Esophagus (tissue), 2 donors: ENCODE measurements around the gene RAD23A. TPM values are rescaled to one million over a fixed set of nuclear protein-coding genes. Genes with fewer than 3 reads are reported as not detected.

Source experiments
- H3K27ac ChIP-seq, 2 donors: one replicate each; pipeline ENCODE4 v1.5.1; 2013; ENCODE audit warnings: low read depth in 2 of 2, mild to moderate bottlenecking in 2 of 2, inconsistent platforms in 1 of 2, low read length in 1 of 2, moderate library complexity in 1 of 2
- H3K27me3 ChIP-seq, 2 donors: one replicate each; pipeline ENCODE4 v1.6.1; 2013; ENCODE audit warnings: low read length in 2 of 2, control low read depth in 1 of 2, mild to moderate bottlenecking in 1 of 2; ENCODE audit not compliant: insufficient read depth in 2 of 2, control insufficient read depth in 1 of 2
- H3K36me3 ChIP-seq, 2 donors: one replicate each; pipeline ENCODE4 v1.6.1; 2013; ENCODE audit warnings: low read length in 1 of 2; ENCODE audit not compliant: control insufficient read depth in 2 of 2, insufficient read depth in 2 of 2
- H3K4me1 ChIP-seq, 2 donors: one replicate each; pipeline ENCODE4 v1.6.1; 2013; ENCODE audit warnings: low read length in 1 of 2; ENCODE audit not compliant: control insufficient read depth in 2 of 2, insufficient read depth in 2 of 2
- H3K4me3 ChIP-seq, 2 donors: one replicate each; pipeline ENCODE4 v1.5.1; 2013; ENCODE audit warnings: low read length in 2 of 2, mild to moderate bottlenecking in 2 of 2, low read depth in 1 of 2, moderate library complexity in 1 of 2
- H3K9me3 ChIP-seq, 2 donors: one replicate each; pipeline ENCODE4 v1.6.1; 2013; ENCODE audit warnings: mild to moderate bottlenecking in 2 of 2, low read depth in 1 of 2, low read length in 1 of 2, moderate library complexity in 1 of 2; ENCODE audit not compliant: control insufficient read depth in 2 of 2, insufficient read depth in 1 of 2
- WGBS, 2 donors: extraction: QIAGEN DNeasy Blood & Tissue Kit; methylation state at CpG; one replicate each; pipeline ENCODE4 v1.1.7; 2013; 5-methylcytosine and 5-hydroxymethylcytosine counted together
- polyA plus RNA-seq, 2 donors: library from polyadenylated mRNA; stranded (reverse); fragments of 200-250 nt; gene quantifications; one replicate each; pipeline ENCODE4 v1.2.3, GENCODE V29; 2013
- donor health status: healthy with polysubstance abuse.
- donor health status: Bipolar disorder and iron deficiency.

RAD23A gene
- polyA plus RNA-seq, 2 donors, result 73.9 to 81.0 TPM

DNA sequence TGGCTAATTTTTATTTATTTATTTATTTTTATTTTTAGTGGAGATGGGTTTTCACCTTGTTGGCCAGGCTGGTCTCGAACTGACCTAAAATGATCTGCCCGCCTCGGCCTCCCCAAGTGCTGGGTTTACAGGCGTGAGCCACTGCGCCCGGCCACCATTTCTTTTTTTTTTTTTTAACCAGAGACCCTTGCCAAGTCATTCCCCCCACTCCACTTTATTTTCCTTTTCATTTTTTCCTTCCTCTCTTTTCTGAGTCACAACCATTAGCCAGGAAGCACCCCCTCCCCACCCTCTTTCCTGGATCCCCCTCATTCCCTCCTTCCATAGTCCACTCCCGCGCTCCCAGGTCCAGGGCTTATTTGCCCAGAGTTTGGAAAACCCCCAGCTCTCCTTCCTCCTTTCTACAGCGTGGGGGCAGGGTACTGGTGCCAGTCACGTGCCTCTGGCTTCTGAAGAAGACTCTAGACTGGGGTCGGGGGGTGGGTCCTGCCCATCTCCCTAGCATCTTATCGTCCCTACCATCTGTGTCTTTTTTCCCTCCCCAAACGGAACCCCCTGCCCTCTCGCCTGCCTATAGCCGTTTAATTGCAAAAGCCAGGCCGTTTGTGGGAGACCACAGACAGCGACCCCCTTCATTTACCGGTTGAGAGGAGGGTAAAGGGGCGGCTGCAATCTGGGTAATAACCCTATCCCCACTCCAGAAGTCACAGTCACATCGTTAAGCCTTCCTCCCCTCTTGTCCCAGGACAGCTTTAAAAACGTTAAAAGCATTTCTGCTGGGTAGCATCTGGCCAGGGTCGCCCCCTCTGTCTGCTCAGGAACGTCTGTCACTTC lies 8.4 kb upstream of the RAD23A start:
- peaks cover 7 to 22% of the 10 kb centered on the region in 2 donors for H3K4me1 ChIP-seq
- H3K36me3 ChIP-seq, result peaks cover 2 to 17% of the 10 kb centered on the region in 2 donors
- H3K4me3 ChIP-seq, result peak overlapping the region; percentile 40 to 46
- WGBS, 2 donors, result 27 to 28% methylated on average over 23 of the region's 23 CpGs
- H3K27ac ChIP-seq, result peak overlapping the region; percentile 41 to 56
- H3K27me3 ChIP-seq, result no peaks in the 10 kb centered on the region
- no peaks in the 10 kb centered on the region for H3K9me3 ChIP-seq

DNA sequence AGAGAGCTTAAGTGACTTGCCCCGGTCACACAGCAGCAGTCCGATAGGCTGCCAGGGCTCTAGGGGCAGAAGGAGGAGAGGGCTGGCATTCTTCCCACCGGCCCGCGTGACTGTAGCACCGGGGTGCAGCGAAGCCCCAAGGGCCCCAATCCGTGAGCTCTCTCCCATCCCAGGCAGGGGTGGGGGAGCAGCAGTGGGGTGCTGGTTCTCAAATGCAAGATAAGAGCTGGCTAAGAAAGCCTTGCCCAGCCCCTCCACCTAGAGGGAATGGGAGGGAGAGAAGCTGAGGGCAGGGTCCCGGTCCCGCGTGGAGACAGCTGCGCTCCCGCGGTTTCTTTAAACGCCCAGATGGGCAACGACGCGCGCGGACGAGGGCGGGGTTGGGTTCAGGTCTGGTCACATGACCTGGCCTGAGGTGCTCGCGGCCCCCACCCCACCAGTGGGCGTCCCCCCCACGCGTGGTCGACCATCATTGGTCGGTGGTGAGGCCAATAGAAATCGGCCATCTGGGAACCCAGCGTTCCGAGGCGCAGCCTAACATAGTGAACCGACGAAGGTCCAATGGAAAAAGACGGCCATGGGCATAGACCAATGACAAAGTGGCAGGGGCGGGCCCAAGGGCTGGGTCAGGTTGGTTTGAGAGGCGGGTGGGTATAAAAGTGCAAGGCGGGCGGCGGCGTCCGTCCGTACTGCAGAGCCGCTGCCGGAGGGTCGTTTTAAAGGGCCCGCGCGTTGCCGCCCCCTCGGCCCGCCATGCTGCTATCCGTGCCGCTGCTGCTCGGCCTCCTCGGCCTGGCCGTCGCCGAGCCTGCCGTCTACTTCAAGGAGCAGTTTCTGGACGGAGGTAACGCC lies 7.5 kb upstream of the RAD23A start, which contains the start of gene CALR:
CALR (plus strand) TSS at position 683 of the 852 bp plus-strand sequence; CDS start at position 754, 71 bp downstream.
- peaks cover 3 to 16% of the 10 kb centered on the region in 2 donors for H3K4me1 ChIP-seq
- 0% methylated on average over 54 to 63 of the region's 63 CpGs for WGBS, 2 donors

DNA sequence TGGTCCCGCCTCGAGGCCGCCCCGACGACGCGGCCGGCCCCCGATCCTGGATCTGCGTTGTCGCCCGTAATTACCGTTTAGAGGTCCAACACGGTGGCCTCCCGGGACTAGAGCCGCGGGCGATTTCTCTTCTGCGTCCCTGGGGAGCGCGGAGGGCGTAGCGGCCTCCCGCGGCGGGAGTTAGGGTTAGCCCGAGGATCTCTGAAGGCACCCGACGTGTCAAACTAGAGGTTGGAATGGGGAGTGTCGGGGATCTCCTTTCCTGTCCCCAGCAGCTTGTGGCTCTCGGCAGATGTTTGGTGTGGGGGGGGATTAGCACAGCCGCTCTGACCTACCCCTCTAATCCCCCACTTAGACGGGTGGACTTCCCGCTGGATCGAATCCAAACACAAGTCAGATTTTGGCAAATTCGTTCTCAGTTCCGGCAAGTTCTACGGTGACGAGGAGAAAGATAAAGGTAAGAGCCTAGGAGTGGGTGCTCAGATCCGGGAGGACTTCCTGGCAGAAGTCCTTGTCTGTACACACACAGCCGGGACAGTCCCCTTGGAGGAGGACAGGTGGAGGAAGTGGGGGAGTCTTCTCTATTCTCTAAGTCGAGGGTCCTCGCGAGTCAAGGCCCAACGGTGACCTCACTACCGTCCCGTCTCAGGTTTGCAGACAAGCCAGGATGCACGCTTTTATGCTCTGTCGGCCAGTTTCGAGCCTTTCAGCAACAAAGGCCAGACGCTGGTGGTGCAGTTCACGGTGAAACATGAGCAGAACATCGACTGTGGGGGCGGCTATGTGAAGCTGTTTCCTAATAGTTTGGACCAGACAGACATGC lies 6.7 kb upstream of the RAD23A start:
- Histone ChIP-seq H3K4me1 (peaks cover 3 to 13% of the 10 kb centered on the region in 2 donors), H3K9me3 (no peaks in the 10 kb centered on the region), H3K27me3 (no peaks in the 10 kb centered on the region), H3K36me3 (peaks cover 10 to 27% of the 10 kb centered on the region in 2 donors), H3K4me3 (peak overlapping the region; percentile 88 to 99), H3K27ac (peak overlapping the region; percentile 90 to 97)
- WGBS, 2 donors, result 0% methylated on average over 54 of the region's 54 CpGs

More for the DNA sequence above, 7.5 kb upstream of the RAD23A start, which contains the start of gene CALR:
- Histone ChIP-seq H3K4me3 (peak within 1 kb of the TSS; percentile 88 to 99), H3K36me3 (peaks cover 3 to 20% of the 10 kb centered on the region in 2 donors), H3K9me3 (no peaks in the 10 kb centered on the region), H3K27ac (peak within 1 kb of the TSS; percentile 90 to 97), H3K27me3 (no peaks in the 10 kb centered on the region)

DNA sequence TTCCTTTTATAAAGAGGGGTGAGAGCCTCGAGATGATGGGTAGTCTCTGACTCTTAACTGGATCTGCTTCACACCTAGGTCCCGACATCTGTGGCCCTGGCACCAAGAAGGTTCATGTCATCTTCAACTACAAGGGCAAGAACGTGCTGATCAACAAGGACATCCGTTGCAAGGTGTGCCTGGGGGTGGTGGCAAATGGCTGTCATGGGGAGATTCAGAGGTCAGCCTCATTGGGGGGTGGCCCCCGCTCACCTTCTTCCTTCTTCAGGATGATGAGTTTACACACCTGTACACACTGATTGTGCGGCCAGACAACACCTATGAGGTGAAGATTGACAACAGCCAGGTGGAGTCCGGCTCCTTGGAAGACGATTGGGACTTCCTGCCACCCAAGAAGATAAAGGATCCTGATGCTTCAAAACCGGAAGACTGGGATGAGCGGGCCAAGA lies 5.7 kb upstream of the RAD23A start:
- Histone ChIP-seq H3K4me3 (peak overlapping the region; percentile 19 to 88), H3K27me3 (no peaks in the 10 kb centered on the region), H3K36me3 (peaks cover 10 to 30% of the 10 kb centered on the region in 2 donors), H3K27ac (peak overlapping the region in 1 of 2 donors; percentile 57), H3K4me1 (peaks cover 3 to 13% of the 10 kb centered on the region in 2 donors), H3K9me3 (no peaks in the 10 kb centered on the region)
- WGBS, 2 donors, result 52 to 57% methylated on average over 10 of the region's 10 CpGs

DNA sequence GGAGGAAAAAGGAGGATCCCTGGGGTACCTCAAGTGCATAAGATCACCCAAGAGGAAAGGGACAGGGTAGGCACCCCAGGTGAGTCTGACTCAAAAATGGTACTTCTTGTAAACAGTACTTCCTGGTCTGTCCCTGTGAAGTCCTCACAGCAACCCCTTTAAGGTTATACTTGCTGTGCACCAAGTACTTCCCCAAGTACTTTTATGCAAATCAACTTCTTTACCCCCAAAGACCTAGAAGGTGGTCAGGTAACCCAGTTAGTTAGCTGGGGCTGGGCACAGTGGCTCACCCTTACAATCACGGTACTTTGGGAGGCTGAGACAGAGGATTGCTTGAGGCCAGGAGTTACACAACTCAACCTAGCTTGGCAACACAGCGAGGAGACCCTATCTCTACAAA lies 4.8 kb upstream of the RAD23A start:
- Histone ChIP-seq H3K4me3 (no peak overlapping the region), H3K36me3 (peaks cover 10 to 30% of the 10 kb centered on the region in 2 donors), H3K27ac (peak overlapping the region in 1 of 2 donors; percentile 57), H3K27me3 (no peaks in the 10 kb centered on the region), H3K4me1 (peaks cover 3 to 13% of the 10 kb centered on the region in 2 donors), H3K9me3 (no peaks in the 10 kb centered on the region)
- 75 to 76% methylated on average over 2 of the region's 2 CpGs for WGBS, 2 donors

DNA sequence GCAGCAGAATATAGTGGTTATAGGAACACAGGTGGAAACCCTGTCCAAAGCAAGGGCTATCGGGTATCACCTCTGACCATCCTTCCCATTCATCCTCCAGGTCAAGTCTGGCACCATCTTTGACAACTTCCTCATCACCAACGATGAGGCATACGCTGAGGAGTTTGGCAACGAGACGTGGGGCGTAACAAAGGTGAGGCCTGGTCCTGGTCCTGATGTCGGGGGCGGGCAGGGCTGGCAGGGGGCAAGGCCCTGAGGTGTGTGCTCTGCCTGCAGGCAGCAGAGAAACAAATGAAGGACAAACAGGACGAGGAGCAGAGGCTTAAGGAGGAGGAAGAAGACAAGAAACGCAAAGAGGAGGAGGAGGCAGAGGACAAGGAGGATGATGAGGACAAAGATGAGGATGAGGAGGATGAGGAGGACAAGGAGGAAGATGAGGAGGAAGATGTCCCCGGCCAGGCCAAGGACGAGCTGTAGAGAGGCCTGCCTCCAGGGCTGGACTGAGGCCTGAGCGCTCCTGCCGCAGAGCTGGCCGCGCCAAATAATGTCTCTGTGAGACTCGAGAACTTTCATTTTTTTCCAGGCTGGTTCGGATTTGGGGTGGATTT lies 2.1 kb upstream of the RAD23A start:
- 65 to 73% methylated on average over 16 to 18 of the region's 18 CpGs for WGBS, 2 donors
- no peaks in the 10 kb centered on the region for H3K27me3 ChIP-seq
- no peaks in the 10 kb centered on the region for H3K9me3 ChIP-seq
- H3K4me3 ChIP-seq, result no peak overlapping the region
- no peak overlapping the region for H3K27ac ChIP-seq
- H3K36me3 ChIP-seq, result peaks cover 10 to 39% of the 10 kb centered on the region in 2 donors
- peaks cover 5 to 11% of the 10 kb centered on the region in 2 donors for H3K4me1 ChIP-seq

DNA sequence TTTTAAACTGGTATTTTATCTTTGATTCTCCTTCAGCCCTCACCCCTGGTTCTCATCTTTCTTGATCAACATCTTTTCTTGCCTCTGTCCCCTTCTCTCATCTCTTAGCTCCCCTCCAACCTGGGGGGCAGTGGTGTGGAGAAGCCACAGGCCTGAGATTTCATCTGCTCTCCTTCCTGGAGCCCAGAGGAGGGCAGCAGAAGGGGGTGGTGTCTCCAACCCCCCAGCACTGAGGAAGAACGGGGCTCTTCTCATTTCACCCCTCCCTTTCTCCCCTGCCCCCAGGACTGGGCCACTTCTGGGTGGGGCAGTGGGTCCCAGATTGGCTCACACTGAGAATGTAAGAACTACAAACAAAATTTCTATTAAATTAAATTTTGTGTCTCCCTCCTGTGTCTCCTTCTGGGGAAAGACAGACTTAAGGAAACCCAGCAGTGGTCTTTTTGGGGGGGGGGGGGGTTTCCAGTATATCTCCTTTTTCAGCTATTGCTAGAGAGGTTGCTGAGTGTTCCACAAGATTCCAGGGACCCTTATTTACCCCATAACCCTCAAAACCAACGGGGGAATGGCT lies 1.5 kb upstream of the RAD23A start:
- H3K4me3 ChIP-seq, result no peak overlapping the region
- H3K36me3 ChIP-seq, result peaks cover 13 to 46% of the 10 kb centered on the region in 2 donors
- H3K27ac ChIP-seq, result peak overlapping the region; percentile 10 to 61
- peaks cover 5 to 13% of the 10 kb centered on the region in 2 donors for H3K4me1 ChIP-seq
- no peaks in the 10 kb centered on the region for H3K27me3 ChIP-seq
- WGBS, 2 donors, result 45 to 53% methylated on average over 2 of the region's 2 CpGs
- H3K9me3 ChIP-seq, result no peaks in the 10 kb centered on the region

DNA sequence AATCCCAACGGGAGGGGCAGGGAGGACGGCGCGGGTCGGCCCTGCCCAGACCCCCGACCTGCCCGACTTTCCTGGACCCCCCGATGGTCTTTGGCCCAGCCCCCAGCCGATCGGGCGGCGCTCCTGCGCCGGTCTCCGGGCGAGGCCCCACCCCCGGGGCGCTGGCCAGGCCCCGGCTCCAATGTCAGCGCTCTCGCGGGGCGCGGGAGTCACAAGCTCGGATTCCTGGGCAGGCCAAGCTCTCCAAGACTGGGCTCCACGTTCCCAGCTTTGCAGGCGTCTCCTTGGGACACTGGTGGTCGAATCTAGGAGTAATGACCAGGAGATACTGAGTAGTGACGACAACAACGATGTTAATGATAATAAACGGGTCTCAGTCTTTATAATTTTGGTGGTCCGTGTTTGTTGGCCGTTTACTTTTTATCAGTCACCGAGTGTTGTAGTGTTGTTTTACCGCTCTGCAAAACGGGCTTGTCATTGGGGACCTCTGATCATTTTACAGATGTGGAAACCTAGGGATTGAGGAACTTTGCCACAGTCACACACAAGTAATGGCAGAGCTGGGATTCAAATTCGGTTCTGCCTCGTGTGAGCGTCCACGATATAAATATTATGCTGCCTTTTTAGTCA lies 545 bp downstream of the RAD23A start:
- Histone ChIP-seq H3K36me3 (peaks cover 20 to 48% of the 10 kb centered on the region in 2 donors), H3K4me3 (peak overlapping the region; percentile 74 to 86), H3K9me3 (no peaks in the 10 kb centered on the region), H3K4me1 (peaks cover 2 to 6% of the 10 kb centered on the region in 2 donors), H3K27me3 (no peaks in the 10 kb centered on the region), H3K27ac (peak overlapping the region; percentile 98 to 99)
- WGBS, 2 donors, result 0 to 1% methylated on average over 36 to 40 of the region's 40 CpGs
